ENCODE data around the gene PPP3R1. TPM values are rescaled to one million over a fixed set of nuclear protein-coding genes. Genes with fewer than 3 reads are reported as not detected.

The PPP3R1 gene
- total RNA-seq, 1 donor, result 38.4 TPM

DNA sequence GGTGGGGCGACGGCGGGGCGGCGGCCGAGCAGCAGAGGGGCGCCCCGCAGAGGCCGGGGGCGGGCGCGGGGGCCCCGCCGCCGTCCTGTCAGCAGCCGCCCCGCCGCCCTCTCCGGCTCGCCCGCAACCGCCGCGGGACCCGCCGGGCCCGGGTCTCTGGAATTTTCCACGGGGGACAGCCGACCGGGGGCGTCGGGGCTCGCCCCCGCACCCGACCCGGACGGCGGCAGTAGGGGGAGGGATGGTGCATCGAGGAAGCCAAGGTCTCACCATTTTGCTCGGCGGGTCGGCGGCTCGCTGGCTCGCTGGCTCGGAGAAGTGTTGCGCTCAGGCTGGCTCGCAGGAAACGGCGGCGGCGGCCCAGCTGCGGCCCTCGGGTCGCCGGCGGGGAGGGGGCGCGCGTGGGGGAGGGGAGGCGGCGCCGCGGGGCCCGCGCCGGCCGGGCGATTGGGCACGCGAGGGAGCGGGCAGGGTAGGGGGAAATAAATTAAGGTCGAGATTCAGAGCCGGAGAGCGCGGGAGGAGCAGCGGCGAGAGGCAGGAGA is 405 bp downstream of the PPP3R1 start:
- peak; percentile 31 for DNase-seq (ENCODE audit: low read depth)
- H3K4me3 ChIP-seq (ENCODE audit: low read depth, low read length), result peak overlapping the region; percentile 92
- TF ChIP-seq, protein P1, sequence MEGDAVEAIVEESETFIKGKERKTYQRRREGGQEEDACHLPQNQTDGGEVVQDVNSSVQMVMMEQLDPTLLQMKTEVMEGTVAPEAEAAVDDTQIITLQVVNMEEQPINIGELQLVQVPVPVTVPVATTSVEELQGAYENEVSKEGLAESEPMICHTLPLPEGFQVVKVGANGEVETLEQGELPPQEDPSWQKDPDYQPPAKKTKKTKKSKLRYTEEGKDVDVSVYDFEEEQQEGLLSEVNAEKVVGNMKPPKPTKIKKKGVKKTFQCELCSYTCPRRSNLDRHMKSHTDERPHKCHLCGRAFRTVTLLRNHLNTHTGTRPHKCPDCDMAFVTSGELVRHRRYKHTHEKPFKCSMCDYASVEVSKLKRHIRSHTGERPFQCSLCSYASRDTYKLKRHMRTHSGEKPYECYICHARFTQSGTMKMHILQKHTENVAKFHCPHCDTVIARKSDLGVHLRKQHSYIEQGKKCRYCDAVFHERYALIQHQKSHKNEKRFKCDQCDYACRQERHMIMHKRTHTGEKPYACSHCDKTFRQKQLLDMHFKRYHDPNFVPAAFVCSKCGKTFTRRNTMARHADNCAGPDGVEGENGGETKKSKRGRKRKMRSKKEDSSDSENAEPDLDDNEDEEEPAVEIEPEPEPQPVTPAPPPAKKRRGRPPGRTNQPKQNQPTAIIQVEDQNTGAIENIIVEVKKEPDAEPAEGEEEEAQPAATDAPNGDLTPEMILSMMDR (IDR thresholded peaks at IDR 0.05; ENCODE audit: insufficient read depth, low read depth, low read length), result no peak

DNA sequence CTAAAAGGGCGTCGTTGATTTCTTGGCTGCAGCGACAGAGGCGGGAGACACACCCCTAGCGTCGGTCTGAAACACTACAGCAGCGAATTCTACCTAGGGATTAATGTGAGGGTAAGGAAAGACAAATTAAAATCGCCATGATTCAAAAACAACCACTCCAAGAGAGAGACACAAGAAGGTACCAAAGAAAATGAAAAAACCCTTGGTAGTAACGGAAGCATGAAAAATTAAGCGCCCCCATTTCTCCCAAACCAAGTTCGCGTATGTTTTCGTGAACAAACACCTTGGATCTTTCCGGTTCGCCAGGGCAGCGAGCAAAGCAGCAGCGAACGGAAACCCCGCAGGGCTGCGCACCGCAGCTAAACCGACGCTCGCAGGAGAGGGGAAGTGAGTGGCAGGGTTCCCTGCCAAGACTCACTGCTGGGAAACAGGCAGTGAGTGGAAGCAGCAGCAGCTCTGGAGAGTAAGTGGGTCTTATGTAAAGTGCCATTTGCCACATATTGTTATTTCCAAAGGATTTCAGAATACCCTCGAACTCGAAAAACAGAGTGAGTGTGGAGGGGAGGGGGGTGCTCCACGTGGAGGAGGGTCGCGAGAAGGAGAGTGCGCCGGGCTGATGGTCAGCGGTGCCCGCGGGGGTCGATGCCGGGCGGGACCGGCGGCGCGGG is 1.0 kb downstream of the PPP3R1 start:
- TF ChIP-seq, protein P1 (IDR thresholded peaks at IDR 0.05; ENCODE audit: insufficient read depth, low read depth, low read length), result peak; percentile 81
- peak; percentile 78 for DNase-seq (ENCODE audit: low read depth)
- peak overlapping the region; percentile 92 for H3K4me3 ChIP-seq (ENCODE audit: low read depth, low read length)

DNA sequence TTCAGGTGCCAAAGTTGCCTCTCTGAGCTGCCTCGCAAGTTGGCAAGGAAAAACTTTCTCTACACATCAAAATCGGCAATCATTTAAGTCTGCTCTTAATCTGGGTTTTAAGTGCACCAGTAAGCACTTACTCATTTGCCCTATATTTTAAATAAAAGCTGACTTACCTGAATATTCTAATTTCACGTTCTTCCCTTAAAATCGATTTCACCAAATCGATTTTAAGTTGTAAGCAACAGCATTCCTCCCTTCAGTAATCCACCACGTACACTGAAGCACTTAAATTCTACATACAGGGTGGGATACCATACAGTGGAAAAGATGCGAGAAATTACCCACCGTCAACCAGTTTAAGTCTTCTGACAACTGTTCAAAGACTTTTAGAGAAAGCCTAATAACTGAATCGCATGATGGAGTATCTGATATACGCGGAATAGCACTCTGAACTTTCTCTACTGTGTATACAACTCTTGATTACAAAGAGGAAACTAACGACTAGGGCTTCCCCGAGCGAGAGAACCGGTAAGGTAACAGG is 1.6 kb downstream of the PPP3R1 start:
- no peak for DNase-seq (ENCODE audit: low read depth)
- H3K4me3 ChIP-seq (ENCODE audit: low read depth, low read length), result peak overlapping the region; percentile 92
- TF ChIP-seq, protein P1 (IDR thresholded peaks at IDR 0.05; ENCODE audit: insufficient read depth, low read depth, low read length), result no peak

DNA sequence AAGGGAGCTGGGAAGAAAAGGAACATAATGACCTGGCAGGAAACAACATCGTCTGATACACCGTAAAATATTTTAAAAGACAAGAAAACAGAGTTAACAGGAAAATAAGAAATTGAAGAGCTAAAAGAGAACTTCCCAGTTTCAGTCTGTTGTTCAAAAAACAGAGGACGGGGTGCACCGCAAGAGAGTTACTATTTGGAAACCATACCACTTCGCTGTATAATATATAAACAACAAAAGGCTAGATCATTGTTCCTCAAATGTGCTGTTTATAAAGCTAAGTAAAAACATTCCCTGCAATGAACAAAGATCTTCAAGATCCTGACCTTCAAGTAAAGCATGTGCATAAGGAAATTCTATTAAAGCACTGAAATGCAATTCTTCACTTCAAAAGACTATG is 2.1 kb downstream of the PPP3R1 start:
- peak overlapping the region; percentile 92 for H3K4me3 ChIP-seq (ENCODE audit: low read depth, low read length)
- no peak for DNase-seq (ENCODE audit: low read depth)
- TF ChIP-seq, protein P1 (IDR thresholded peaks at IDR 0.05; ENCODE audit: insufficient read depth, low read depth, low read length), result no peak

DNA sequence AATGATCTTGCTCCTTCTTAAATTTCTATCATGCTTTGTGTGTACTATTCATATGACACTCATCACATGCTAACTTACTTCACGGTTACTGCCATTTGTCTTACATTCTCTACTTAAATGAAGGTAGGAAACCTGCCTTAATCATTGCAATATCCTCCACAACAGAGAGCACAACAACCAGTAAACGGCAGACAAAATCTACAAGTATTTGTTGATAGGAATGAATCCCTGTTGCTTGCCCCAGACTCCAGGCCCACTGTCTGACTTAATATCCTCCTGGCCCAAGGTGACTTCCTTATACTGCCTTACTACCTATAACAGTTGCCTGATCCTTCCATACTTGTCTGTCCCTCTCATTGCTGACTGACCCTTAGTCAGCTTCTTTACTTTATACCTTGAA is 3.5 kb downstream of the PPP3R1 start:
- no peak overlapping the region for H3K4me3 ChIP-seq (ENCODE audit: low read depth, low read length)
- TF ChIP-seq, protein P1 (IDR thresholded peaks at IDR 0.05; ENCODE audit: insufficient read depth, low read depth, low read length), result no peak
- DNase-seq (ENCODE audit: low read depth), result no peak

DNA sequence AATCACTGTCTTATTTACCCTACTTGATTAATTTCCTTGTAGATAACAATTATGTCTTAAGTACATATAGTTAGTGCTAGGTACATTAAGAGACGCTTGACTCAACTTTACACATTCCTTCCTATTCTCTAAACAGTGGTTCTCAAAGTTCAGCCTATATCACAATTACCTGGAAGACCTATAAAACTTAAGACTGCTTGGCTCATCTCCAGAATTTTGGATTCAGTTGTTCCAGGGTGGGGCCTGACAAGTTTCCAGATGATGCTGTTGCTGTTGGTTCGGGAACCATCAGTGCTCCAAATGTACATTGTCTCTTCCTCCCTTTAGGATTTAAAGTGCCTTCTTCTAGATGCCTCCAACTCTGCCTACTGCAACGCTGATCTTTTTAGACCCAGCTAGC is 4.0 kb downstream of the PPP3R1 start:
- H3K4me3 ChIP-seq (ENCODE audit: low read depth, low read length), result no peak overlapping the region
- no peak for DNase-seq (ENCODE audit: low read depth)
- TF ChIP-seq, protein P1 (IDR thresholded peaks at IDR 0.05; ENCODE audit: insufficient read depth, low read depth, low read length), result no peak
